UCSD-AML1 (cell line): ENCODE data around the gene CHAMP1.

Experiments used
- DNase-seq: peaks from one replicate; lab custom pipeline; 2025; ENCODE audit not compliant: unreplicated experiment; lab: John Stamatoyannopoulos, UW

CHAMP1 gene

GRCh38 chr13:114296902-114297301, 17.4 kb upstream of the CHAMP1 start:
- no peak for DNase-seq

DNA sequence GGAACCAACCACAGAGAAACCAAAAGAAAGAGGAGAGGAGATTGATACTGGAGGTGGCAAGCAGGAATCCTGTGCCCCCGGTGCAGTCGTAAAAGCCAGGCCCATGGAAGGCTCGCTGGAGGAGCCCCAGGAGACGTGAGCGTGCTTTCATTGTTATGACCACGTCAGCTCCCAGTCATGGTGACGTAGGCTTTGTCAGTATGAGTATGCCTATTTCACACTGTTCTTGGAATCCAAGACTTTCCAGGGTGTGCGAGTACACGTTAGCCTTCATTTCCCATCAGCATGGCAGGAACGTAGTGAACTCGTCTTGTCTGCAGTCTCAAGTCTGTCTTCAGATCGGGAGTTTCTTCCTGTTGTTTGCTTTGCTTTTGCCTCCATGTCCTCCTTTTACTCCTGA, 15.4 kb upstream of the CHAMP1 start:
- DNase-seq: no peak

DNA sequence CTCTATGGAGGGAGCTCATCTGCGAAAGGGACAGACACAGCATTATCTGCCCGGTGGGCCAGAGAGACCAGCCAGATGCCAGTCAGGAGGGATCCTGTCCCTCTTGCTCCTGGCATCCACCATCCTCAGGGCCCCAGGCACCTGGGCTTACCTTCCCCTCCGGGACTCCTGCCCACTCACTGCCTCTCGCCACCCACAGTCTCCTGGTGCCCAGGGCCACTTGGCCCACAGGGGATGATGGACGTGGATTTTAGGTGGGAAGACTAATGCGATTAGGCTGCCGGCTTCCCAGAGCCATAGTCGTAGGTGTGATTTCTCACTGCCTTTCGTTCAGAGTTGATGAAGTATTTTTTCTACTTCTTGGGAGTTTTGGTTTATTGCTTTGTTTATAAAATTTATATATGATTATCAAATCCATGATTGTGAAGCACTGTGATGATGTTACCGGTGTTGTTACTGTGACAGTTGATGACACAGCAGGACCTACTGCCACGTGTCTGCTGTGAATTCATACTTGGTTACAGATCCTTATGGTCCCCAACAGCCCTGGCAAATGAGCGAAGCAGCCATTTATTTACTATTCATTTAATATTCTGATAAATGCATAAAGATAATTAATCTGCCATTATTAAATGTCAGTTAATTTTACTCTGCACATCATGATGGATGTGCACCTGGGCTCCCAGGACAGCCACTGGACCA, 14.5 kb upstream of the CHAMP1 start:
- DNase-seq: no peak

GRCh38 chr13:114303700-114304327, 10.5 kb upstream of the CHAMP1 start:
- DNase-seq: no peak

- DNase-seq: no peak
These were observed 9.8 kb upstream of the CHAMP1 start for GRCh38 chr13:114304346-114305034.

DNA sequence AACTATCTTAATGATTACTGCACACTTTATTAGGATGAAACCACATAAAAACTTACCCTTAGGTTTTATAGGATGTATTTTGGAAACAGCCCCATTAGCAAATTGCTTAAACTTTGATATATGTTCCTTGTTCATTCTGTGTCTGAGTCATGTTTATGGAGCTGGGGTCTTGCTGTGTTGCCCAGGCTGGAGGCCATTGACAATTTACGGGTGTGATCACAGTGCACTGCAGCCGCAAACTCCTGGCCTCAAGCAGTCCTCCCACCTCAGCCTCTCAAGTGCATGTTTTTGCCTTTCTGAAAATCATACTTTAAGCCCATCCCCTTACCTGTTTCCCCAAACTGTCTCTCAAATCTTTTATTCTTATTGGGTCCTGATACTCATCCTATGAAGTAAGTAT, 5.2 kb upstream of the CHAMP1 start:
- DNase-seq: no peak

DNA sequence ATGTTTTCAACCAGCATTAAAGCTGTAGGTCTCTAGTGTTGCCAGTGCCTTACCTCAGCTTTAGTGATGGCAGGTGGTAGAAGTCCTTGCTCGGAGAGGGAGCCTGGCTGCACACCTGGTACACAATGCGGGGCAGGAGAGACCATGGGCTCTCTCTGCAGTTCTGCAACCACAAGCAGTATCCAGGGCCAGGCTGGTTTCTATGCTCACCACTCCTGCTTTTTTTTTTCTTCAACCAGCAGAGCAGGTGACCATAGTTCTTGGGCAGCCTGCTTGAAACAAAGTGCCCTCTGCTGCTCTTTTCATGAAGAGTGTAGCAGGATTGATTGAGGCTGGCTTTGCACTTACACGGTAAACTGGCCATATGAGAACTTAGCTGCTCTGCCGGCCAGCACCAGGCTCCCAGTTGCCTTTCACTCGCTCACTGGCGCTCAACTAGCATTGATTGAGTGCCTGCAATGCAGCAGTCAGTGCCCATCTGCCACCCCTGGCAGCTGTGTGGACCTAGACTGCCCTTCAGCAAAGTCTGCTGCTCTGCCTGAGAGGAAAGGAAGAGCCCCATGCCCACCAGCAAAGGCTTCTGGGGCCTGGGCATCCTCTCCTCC, 4.4 kb upstream of the CHAMP1 start:
- no peak for DNase-seq

DNA sequence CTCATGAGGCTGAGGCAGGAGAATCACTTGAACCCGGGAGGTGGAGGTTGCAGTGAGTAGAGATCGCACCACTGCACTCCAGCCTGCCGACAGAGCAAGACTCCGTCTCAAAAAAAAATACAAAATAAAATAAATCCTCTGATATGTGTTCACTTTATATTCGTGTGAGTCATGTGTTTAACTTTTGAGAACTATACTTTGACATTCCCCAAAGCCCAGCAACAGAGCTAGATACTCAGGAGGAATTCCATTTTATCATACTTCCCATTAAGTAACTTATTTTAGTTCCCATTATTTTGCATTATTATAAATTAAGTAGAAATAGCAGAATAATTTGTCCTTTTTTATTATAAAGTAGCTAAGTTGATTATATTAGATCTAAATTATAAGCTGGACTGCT, 3.3 kb upstream of the CHAMP1 start:
- no peak for DNase-seq

DNA sequence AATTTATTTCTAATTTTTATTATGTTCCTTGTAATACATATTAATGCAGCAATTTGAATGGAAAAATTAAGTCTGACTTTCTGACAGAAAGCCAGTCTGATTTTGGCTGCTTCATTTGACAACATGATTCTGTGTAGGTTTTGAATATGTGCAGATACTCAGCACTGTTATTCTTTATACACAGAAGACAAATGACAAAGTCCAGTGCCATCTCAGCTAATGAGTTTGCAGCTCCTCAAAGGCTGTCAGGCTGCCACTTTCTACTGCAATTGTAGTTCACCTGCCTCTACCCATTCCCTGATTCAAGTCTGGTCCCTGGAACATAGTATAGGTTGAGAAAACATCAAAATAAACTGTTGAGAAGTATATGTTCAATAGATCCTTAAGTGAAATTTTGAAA, 2.9 kb upstream of the CHAMP1 start:
- no peak for DNase-seq

DNA sequence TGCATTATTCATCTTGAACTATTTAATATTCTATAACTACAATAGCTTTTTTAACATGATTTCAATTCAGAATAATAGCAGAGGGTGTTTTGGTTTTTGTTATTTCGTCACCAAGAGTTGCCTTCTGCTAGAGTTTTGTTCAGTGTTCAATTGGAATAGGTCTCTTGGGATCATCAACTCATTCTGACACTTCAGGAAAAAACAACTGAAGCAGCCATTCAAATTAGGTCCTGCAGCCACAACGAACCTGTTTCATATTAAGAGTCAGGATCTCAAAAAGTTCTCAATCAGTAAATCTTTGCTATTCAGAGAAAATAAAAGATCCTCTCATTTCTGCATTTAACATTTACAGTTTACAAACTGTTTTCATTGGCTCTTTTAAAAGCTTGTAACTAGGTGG, 2.4 kb upstream of the CHAMP1 start:
- no peak for DNase-seq

DNA sequence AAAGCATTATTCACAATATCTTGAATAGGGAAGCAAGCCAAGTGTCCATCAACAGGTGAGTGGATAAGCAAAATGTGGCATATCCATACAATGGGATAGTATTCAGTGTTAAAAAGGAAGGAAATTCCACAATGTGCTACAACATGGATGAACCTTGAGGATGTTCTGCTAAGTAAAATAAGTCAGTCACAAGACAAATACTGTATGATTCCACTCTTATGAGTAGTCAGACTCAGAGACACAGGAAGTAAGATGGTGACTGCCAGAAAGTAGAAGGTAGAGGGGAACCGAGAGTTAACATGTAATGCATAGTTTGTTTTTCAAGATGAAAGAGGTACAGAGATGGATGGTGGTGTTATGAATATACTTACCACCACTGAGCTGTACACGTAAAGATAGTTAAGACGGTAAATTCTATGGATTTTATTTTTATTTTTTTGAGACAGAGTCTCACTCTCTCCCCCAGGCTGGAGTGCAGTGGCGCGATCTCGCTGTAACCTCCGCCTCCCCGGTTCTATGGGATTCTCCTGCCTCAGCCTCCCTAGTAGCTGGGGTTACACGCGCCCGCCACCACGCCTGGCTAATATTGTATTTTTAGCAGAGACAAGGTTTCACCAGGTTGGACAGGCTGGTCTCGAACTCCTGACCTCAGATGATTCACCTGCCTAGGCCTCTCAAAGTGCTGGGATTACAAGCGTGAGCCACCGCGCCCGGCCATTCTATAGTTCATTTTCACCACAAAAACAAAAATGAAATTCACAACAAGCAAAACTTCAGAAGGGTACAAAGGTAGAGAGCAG, 1.0 kb upstream of the CHAMP1 start:
- no peak for DNase-seq

DNA sequence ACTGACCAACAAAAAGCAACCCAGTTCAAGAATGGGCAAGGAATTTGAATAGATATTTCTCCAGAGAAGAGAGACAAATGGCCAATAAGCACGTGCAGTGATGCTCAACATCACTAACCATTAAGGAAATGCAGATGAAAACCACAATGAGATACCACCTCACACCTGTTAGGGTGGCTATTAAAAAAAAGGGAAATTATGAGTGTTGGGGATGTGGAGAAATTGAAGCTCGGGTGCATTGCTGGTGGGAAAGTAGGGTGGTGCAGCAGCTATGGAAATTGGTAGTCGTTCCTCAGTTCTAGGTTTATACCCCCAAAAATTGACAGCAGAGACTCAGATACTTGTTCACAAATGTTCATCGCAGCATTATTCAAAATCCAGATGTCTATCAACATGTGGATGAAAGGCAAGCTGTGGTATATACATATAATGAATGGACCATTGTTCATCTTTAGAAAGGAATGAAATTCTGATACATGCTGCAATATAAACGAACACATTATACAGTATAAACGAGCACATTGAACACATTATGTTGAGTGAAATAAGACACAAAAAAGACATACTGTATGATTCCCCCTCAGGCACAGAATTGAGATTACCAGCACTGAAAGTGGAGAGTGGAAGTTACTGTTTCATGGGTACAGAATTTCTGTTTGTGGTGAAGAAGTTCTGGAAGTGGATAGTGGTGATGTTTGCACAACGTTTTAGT, 927 bp downstream of the CHAMP1 start:
- DNase-seq: no peak

- DNase-seq: no peak
These were observed 4.3 kb downstream of the CHAMP1 start for GRCh38 chr13:114318624-114319023.

GRCh38 chr13:114319441-114319913, 5.2 kb downstream of the CHAMP1 start:
- DNase-seq: no peak

DNA sequence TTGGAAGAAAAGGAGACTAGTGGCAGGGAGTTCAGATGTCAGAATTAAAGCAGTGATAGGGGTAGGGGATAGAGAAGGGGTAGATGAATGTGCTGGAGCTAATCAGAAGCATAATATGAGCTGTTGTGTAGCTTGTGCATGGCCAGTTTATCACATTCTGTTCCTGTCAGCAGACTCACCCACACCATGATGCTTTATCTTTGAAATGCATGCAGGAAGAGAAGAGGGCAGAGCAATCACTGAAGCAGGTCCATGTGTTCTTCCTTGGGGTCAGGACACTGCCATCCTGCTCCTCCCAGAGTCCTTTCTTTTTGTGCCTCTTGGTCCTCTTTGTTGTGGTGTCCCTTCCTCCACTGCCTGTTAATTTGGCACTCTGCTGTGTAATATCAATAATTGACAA, 5.8 kb downstream of the CHAMP1 start:
- no peak for DNase-seq

DNA sequence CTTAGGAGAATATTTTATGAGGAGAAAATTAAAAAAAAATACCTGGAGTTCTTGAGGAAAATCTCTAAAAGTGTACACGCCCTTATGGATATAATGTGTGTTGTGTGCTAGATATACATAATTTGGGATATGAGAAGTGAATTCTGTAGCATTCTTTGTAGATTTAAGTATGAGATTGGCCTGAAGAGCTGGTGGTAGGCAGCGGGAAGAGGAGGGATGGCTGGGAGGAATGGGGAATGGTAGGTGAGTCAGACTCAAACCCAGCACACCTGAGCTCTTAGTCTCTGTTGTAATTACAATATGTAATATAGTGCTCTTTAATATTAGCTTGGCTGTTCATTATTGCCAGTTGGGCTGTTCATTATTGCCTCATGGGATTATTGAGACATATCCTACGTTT, 7.0 kb downstream of the CHAMP1 start:
- no peak for DNase-seq

DNA sequence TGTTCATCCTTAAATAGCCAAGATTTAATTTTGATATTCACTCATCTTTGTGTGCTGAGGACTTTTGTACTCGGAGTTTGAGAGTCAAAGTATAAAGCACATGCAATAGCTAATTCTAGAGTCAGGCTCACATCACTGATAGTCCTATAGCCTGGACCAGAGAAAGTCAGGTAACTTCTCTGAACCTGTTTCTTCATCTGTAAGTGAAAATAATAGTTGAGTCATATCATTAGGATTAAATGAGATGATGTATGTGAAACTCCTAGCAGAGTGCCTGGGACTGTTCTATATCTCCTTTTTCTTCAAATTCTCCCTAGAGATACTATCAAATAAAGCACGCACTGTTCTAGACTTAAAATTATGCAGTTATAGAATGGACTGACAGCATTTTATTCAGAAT, 9.0 kb downstream of the CHAMP1 start:
- DNase-seq: no peak

GRCh38 chr13:114324334-114324733, 10.0 kb downstream of the CHAMP1 start:
- no peak for DNase-seq

- DNase-seq: no peak
These were observed 11.4 kb downstream of the CHAMP1 start for GRCh38 chr13:114325729-114326128.

- no peak for DNase-seq
These were observed 13.7 kb downstream of the CHAMP1 start for GRCh38 chr13:114328034-114328433.
